ENCODE results near the gene ESRRB.

DNA sequence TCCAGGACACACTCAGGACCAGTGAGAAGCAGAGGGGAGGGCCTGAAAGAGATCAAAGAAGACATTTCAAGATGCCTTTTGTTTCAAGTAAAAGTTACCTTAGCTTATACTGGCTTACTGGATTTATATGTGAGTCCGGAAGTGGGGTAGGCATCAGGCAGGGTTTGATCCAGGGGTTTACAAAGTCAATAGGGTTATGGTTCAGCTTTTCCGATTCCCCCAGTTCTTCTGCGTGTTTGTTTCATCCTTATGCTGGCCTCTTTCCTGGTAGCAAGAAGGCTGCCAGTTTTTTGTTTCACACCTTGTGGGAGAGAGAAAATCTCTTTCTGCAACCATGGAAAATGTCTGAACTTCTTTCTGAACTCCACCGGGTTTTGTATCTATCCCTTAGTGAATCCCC, 126.3 kb downstream of the ESRRB start:
- TF ChIP-seq, protein P1, sequence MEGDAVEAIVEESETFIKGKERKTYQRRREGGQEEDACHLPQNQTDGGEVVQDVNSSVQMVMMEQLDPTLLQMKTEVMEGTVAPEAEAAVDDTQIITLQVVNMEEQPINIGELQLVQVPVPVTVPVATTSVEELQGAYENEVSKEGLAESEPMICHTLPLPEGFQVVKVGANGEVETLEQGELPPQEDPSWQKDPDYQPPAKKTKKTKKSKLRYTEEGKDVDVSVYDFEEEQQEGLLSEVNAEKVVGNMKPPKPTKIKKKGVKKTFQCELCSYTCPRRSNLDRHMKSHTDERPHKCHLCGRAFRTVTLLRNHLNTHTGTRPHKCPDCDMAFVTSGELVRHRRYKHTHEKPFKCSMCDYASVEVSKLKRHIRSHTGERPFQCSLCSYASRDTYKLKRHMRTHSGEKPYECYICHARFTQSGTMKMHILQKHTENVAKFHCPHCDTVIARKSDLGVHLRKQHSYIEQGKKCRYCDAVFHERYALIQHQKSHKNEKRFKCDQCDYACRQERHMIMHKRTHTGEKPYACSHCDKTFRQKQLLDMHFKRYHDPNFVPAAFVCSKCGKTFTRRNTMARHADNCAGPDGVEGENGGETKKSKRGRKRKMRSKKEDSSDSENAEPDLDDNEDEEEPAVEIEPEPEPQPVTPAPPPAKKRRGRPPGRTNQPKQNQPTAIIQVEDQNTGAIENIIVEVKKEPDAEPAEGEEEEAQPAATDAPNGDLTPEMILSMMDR (IDR thresholded peaks at IDR 0.05), result no peak
- TF ChIP-seq POLR2A (IDR thresholded peaks at IDR 0.05) (no peak), EP300 (IDR thresholded peaks at IDR 0.05) (no peak)

Data from ovary (tissue), 3 donors.